Measurements from ENCODE around the gene SVOP.

DNA sequence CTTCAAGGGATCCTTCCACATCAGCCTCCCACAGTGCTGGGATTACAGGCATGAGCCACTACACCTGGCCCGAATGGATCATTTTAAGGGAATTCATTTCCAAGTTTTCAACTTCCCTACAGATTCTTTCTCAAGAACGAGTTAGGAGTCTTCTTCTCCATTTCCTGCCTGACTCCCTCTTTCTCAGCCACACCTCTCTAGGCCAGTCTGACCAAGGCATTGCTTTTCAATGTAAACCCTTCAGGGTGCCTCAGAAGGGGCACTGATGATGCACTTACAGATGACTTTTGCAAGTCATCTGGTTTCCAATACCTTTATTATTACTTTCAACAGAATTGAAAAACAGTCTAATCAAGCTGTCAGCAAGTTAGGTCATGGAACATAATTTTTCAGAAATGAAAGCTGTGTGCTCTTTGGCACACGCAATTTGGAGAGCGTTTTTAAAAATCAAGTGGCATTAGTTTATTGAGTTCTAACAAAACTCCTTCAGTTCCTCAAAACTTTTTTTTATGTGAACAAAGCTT, 47.2 kb downstream of the SVOP start:
- TF ChIP-seq, protein P1, sequence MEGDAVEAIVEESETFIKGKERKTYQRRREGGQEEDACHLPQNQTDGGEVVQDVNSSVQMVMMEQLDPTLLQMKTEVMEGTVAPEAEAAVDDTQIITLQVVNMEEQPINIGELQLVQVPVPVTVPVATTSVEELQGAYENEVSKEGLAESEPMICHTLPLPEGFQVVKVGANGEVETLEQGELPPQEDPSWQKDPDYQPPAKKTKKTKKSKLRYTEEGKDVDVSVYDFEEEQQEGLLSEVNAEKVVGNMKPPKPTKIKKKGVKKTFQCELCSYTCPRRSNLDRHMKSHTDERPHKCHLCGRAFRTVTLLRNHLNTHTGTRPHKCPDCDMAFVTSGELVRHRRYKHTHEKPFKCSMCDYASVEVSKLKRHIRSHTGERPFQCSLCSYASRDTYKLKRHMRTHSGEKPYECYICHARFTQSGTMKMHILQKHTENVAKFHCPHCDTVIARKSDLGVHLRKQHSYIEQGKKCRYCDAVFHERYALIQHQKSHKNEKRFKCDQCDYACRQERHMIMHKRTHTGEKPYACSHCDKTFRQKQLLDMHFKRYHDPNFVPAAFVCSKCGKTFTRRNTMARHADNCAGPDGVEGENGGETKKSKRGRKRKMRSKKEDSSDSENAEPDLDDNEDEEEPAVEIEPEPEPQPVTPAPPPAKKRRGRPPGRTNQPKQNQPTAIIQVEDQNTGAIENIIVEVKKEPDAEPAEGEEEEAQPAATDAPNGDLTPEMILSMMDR (IDR thresholded peaks at IDR 0.05), result no peak
- TF ChIP-seq POLR2A (IDR thresholded peaks at IDR 0.05), result no peak

All from breast epithelium (tissue), 3 donors.